NB4 (cell line): ENCODE data around the gene LDLRAD4.

Experiments
- POLR2A ChIP-seq: IDR thresholded peaks from 2 replicates; pipeline ENCODE4 v1.6.1; 2011; ENCODE audit warnings: mild to moderate bottlenecking; ENCODE audit not compliant: insufficient read length; ENCODE audit errors: extremely low read depth
- TF ChIP-seq, protein P1 (sequence below): IDR thresholded peaks from 2 replicates; pipeline ENCODE4 v1.6.1; 2011; ENCODE audit warnings: low read depth, low read length
- TF ChIP-seq, protein P2 (sequence below): IDR thresholded peaks from one replicate; pipeline ENCODE4 v1.5.1; 2012; ENCODE audit warnings: low read depth, low read length

DNA sequence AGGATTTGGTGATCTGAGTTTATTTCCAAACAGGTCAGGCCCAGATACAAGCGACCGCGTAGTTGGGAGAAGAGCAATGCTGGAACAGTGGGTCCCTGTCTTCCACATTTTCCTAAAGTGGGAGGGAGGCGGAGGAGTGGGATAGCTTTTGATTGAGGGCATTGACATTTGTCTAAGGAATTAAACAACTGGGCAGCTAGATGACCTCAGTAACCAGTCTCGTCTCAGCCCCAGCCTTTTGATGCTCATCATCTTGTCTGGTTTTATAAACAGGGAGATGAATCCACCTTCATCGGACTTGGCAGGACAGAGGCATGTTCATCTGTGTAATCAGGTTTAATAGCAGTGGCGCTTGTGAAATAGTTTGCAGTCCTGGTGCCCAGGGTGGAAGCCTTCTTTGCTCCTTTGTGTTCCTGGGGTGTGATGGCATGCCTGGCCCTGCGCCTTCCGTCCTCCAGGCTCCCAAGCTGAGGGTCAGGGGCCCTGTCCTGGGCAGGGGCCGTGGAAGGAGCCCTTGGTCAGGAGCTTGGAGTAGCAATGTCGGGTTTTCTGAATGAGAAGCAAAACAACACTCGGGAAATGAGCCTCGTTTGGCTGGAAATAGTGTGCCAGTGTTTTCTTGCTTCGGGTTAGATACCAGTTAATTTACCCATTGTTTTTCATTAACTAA lies 314.0 kb downstream of the LDLRAD4 start:
- TF ChIP-seq, protein P1, sequence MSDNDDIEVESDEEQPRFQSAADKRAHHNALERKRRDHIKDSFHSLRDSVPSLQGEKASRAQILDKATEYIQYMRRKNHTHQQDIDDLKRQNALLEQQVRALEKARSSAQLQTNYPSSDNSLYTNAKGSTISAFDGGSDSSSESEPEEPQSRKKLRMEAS: no peak
- TF ChIP-seq, protein P2, sequence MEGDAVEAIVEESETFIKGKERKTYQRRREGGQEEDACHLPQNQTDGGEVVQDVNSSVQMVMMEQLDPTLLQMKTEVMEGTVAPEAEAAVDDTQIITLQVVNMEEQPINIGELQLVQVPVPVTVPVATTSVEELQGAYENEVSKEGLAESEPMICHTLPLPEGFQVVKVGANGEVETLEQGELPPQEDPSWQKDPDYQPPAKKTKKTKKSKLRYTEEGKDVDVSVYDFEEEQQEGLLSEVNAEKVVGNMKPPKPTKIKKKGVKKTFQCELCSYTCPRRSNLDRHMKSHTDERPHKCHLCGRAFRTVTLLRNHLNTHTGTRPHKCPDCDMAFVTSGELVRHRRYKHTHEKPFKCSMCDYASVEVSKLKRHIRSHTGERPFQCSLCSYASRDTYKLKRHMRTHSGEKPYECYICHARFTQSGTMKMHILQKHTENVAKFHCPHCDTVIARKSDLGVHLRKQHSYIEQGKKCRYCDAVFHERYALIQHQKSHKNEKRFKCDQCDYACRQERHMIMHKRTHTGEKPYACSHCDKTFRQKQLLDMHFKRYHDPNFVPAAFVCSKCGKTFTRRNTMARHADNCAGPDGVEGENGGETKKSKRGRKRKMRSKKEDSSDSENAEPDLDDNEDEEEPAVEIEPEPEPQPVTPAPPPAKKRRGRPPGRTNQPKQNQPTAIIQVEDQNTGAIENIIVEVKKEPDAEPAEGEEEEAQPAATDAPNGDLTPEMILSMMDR: no peak
- TF ChIP-seq POLR2A: no peak
